SK-N-SH (cell line): Measurements from ENCODE around the gene ANKRD44. TPM values are rescaled to one million over a fixed set of nuclear protein-coding genes. Genes with fewer than 3 reads are reported as not detected.
A peak's percentile ranks its signal among the peaks of the same experiment; 100 is the strongest.

Source experiments
- CTCF ChIA-PET: fragments of 300-600, 350-600 bp; formaldehyde crosslinking; extraction: SDS; loops from one replicate; lab custom pipeline; 2021; lab: Yijun Ruan, JAX
- POLR2A ChIA-PET: fragments of 350-600 bp; sonication (Branson Sonifier 250); formaldehyde crosslinking; extraction: SDS; loops from one replicate; lab custom pipeline; 2020; ENCODE audit warnings: antibody characterized with exemption, inconsistent platforms; lab: Yijun Ruan, JAX
- DNase-seq: peaks from one replicate; pipeline ENCODE4 v3.0.0; 2012
- H2AFZ ChIP-seq: fragments of 200-600 bp; sonication (generic); 2 replicates; pipeline ENCODE4 v1.8.1; 2016; ENCODE audit warnings: antibody characterized with exemption, mild to moderate bottlenecking, low read depth
- H3F3A ChIP-seq: fragments of 200-600 bp; sonication (generic); replicated peaks from 2 replicates; pipeline ENCODE3; 2016; ENCODE audit warnings: antibody characterized with exemption, mild to moderate bottlenecking; ENCODE audit not compliant: insufficient read depth
- H3K27ac ChIP-seq, 2 experiments: fragments of 200-500 bp in 1 of 2; fragments of 200-600 bp in 1 of 2; sonication (Bioruptor generic) in 1 of 2; sonication (generic), shearing (Covaris generic) in 1 of 2; 2 replicates each; pipeline versions ENCODE4 v1.5.1 to v1.6.1; 2014 to 2016; ENCODE audit warnings: low read depth in 2 of 2, inconsistent platforms in 1 of 2, low read length in 1 of 2, mild to moderate bottlenecking in 1 of 2, mixed read lengths in 1 of 2
- H3K27me3 ChIP-seq: fragments of 200-600 bp; sonication (generic), shearing (Covaris generic); 2 replicates; pipeline ENCODE4 v1.6.1; 2016; ENCODE audit warnings: mixed run types; ENCODE audit not compliant: insufficient read depth
- H3K36me3 ChIP-seq, 2 experiments: fragments of 200-500 bp in 1 of 2; fragments of 200-600 bp in 1 of 2; sonication (Bioruptor generic) in 1 of 2; sonication (generic) in 1 of 2; replicated peaks in 1 of 2; 2 replicates each; pipeline versions ENCODE3 to v1.5.1; 2014 to 2016; ENCODE audit warnings: low read length in 1 of 2, mild to moderate bottlenecking in 1 of 2; ENCODE audit not compliant: insufficient read depth in 2 of 2, control insufficient read depth in 1 of 2
- H3K4me1 ChIP-seq, 2 experiments: fragments of 200-500 bp in 1 of 2; fragments of 200-600 bp in 1 of 2; sonication (Bioruptor generic) in 1 of 2; sonication (generic), shearing (Covaris generic) in 1 of 2; 2 replicates each; pipeline versions ENCODE4 v1.5.1 to v1.6.1; 2014 to 2016; ENCODE audit warnings: low read depth in 1 of 2, low read length in 1 of 2, mixed run types in 1 of 2; ENCODE audit not compliant: insufficient read depth in 2 of 2, control insufficient read depth in 1 of 2
- H3K4me2 ChIP-seq: fragments of 200-600 bp; sonication (generic), shearing (Covaris generic); 2 replicates; pipeline ENCODE4 v1.6.1; 2017; ENCODE audit warnings: mixed run types
- H3K4me3 ChIP-seq, 2 experiments: fragments of 200-500 bp in 1 of 2; fragments of 200-600 bp in 1 of 2; sonication (Bioruptor generic) in 1 of 2; sonication (generic), shearing (Covaris generic) in 1 of 2; 2 replicates each; pipeline versions ENCODE4 v1.5.1 to v1.8.1; 2014 to 2016; ENCODE audit warnings: low read depth in 2 of 2, inconsistent platforms in 1 of 2, low read length in 1 of 2, mild to moderate bottlenecking in 1 of 2, mixed read lengths in 1 of 2, moderate library complexity in 1 of 2
- H3K79me2 ChIP-seq: fragments of 200-600 bp; sonication (generic); 2 replicates; pipeline ENCODE4 v1.8.1; 2017; ENCODE audit warnings: mild to moderate bottlenecking; ENCODE audit not compliant: insufficient read depth
- H3K9ac ChIP-seq: fragments of 200-600 bp; sonication (generic); 2 replicates; pipeline ENCODE4 v1.6.1; 2017; ENCODE audit warnings: mixed run types
- H3K9me2 ChIP-seq: fragments of 200-600 bp; sonication (generic); 2 replicates; pipeline ENCODE4 v1.6.1; 2017; ENCODE audit warnings: mixed run types
- H3K9me3 ChIP-seq: fragments of 200-600 bp; sonication (generic); 2 replicates; pipeline ENCODE4 v1.6.1; 2017; ENCODE audit warnings: mixed run types, mild to moderate bottlenecking, moderate library complexity
- H4K20me1 ChIP-seq: fragments of 200-600 bp; sonication (generic); 2 replicates; pipeline ENCODE4 v1.6.1; 2017; ENCODE audit warnings: mild to moderate bottlenecking, mixed run types; ENCODE audit not compliant: insufficient read depth
- CHD2 ChIP-seq: fragments of 150-350 bp; IDR thresholded peaks from 2 replicates; pipeline ENCODE4 v1.6.1; 2018; ENCODE audit warnings: low read length; ENCODE audit not compliant: partially characterized antibody
- EP300 ChIP-seq, 2 experiments: IDR thresholded peaks; 2 replicates each; pipeline versions ENCODE4 v1.4.0 to v1.6.1; 2012; ENCODE audit warnings: borderline replicate concordance in 1 of 2, low read depth in 1 of 2, low read length in 1 of 2
- EZH2phosphoT487 ChIP-seq: fragments of 200-600 bp; sonication (generic); IDR thresholded peaks from 2 replicates; pipeline ENCODE4 v1.6.1; 2017; ENCODE audit warnings: low read depth, mixed run types, mild to moderate bottlenecking, antibody characterized with exemption, moderate library complexity, borderline replicate concordance
- FOXJ3 ChIP-seq: sonication (generic); formaldehyde crosslinking; IDR thresholded peaks from 2 replicates; pipeline ENCODE4 v1.5.1; 2020; ENCODE audit warnings: mild to moderate bottlenecking, missing genetic modification reagents
- IRF3 ChIP-seq: fragments of 150-350 bp; IDR thresholded peaks from 2 replicates; pipeline ENCODE4 v1.6.1; 2016; ENCODE audit warnings: mild to moderate bottlenecking, low read depth, low read length
- JUND ChIP-seq: IDR thresholded peaks from 2 replicates; pipeline ENCODE4 v1.4.0; 2012
- MEF2A ChIP-seq: IDR thresholded peaks from 2 replicates; pipeline ENCODE4 v1.4.0; 2012; ENCODE audit warnings: low read depth, borderline replicate concordance
- MXI1 ChIP-seq: IDR thresholded peaks from 2 replicates; pipeline ENCODE4 v1.6.1; 2012; ENCODE audit warnings: mild to moderate bottlenecking, low read depth, low read length, improper control_type of control experiment
- NFIC ChIP-seq: IDR thresholded peaks from 2 replicates; pipeline ENCODE4 v1.4.0; 2012; ENCODE audit warnings: borderline replicate concordance
- POLR2AphosphoS5 ChIP-seq: IDR thresholded peaks from 2 replicates; pipeline ENCODE4 v1.6.1; 2012; ENCODE audit warnings: low read depth, low read length
- REST ChIP-seq: IDR thresholded peaks from 2 replicates; pipeline ENCODE4 v1.6.1; 2012; ENCODE audit warnings: mild to moderate bottlenecking, low read depth, low read length, moderate library complexity
- RXRA ChIP-seq: IDR thresholded peaks from 2 replicates; pipeline ENCODE4 v1.4.0; 2012; ENCODE audit warnings: low read depth, mild to moderate bottlenecking, borderline replicate concordance
- SMC3 ChIP-seq: IDR thresholded peaks from 2 replicates; pipeline ENCODE4 v1.6.1; 2012; ENCODE audit warnings: low read depth, low read length, improper control_type of control experiment
- ZBTB33 ChIP-seq: IDR thresholded peaks from 2 replicates; pipeline ENCODE4 v1.4.0; 2012; ENCODE audit warnings: low read depth, borderline replicate concordance
- WGBS: methylation state at CpG from one replicate; pipeline ENCODE4 v1.1.6; 2017; ENCODE audit warnings: low lambda C conversion rate; 5-methylcytosine and 5-hydroxymethylcytosine counted together
- polyA plus RNA-seq, 3 experiments: library from polyadenylated mRNA; depleted of rRNA; stranded (reverse); fragments of >200 nt; gene quantifications; 2 replicates each; pipeline ENCODE4 v1.2.3, GENCODE V29; 2012

The ANKRD44 gene
- polyA plus RNA-seq, 1 of the 3 experiments (the other 2 are of a cell fraction), result 12.5 TPM

- H3K9me3 ChIP-seq, result no peaks in the 10 kb centered on the region
- H3K4me2 ChIP-seq, result no peak overlapping the region
- H3K36me3 ChIP-seq, result no peaks in the 10 kb centered on the region
- DNase-seq, result no peak
- H4K20me1 ChIP-seq, result no peaks in the 10 kb centered on the region
- TF ChIP-seq RXRA (no peak), EZH2phosphoT487 (no peak), SMC3 (no peak), ZBTB33 (no peak), JUND (no peak), REST (no peak), NFIC (no peak), IRF3 (no peak), MXI1 (no peak), POLR2AphosphoS5 (no peak), CHD2 (no peak), MEF2A (no peak), EP300 (IDR thresholded peaks at IDR 0.05; ENCODE audit: borderline replicate concordance in 1 of 2, low read depth in 1 of 2, low read length in 1 of 2) (no peak), FOXJ3 (CRISPR knock-in tag) (no peak)
- no peak overlapping the region for H2AFZ ChIP-seq
- peak overlapping the region in 1 of 2 experiments; percentile 62; a peak in 2 of 4 replicates for H3K27ac ChIP-seq
- no peaks in the 10 kb centered on the region for H3K9me2 ChIP-seq
- no peak overlapping the region for H3K9ac ChIP-seq
- peaks cover 16 to 31% of the 10 kb centered on the region in 2 experiments; a peak in 3 of 4 replicates for H3K4me1 ChIP-seq
- 95% methylated on average over 5 of the region's 5 CpGs for WGBS
- peaks cover 27% of the 10 kb centered on the region for H3F3A ChIP-seq
- no peak overlapping the region for H3K4me3 ChIP-seq
- POLR2A ChIA-PET, result no interaction called here
- no peaks in the 10 kb centered on the region for H3K27me3 ChIP-seq
- H3K79me2 ChIP-seq, result no peaks in the 10 kb centered on the region
- CTCF ChIA-PET, result no interaction called here
These were observed 148.8 kb downstream of the ANKRD44 start for GRCh38 chr2:197161774-197162173.
